ENCODE results near the gene ABCD1.

GRCh38 chrX:153776120-153776599, 51.5 kb downstream of the ABCD1 start:
- no peak for TF ChIP-seq POLR2A (IDR thresholded peaks at IDR 0.05)
- TF ChIP-seq CTCF (IDR thresholded peaks at IDR 0.05), result no peak
- TF ChIP-seq EP300 (IDR thresholded peaks at IDR 0.05), result no peak
- TF ChIP-seq POLR2AphosphoS5 (IDR thresholded peaks at IDR 0.05), result no peak
